A673 (cell line): ENCODE measurements around the gene IGSF22. TPM values are rescaled to one million over a fixed set of nuclear protein-coding genes. Genes with fewer than 3 reads are reported as not detected.
"Not testable (repeated sequence)": the region's sequence is repeated elsewhere in the genome, so short reads cannot be mapped to it uniquely, and the experiment has no call there.

Experiments
- BruUV-seq: library from RNA; stranded (reverse); fragments of 400-500 nt; replicated peaks from 2 replicates; lab custom pipeline; 2021; lab: Mats Ljungman, UMichigan
- CTCF ChIA-PET: fragments of 300-600 bp; sonication (Branson Sonifier 250); formaldehyde crosslinking; loops from one replicate; lab custom pipeline; 2022; ENCODE audit warnings: antibody characterized with exemption; lab: Charles Lee
- POLR2A ChIA-PET: fragments of 300-600 bp; sonication (Branson Sonifier 250); formaldehyde crosslinking; loops from one replicate; lab custom pipeline; 2022; ENCODE audit warnings: antibody characterized with exemption; ENCODE audit not compliant: low non-redundant PET; lab: Charles Lee
- DNase-seq: peaks from one replicate; pipeline ENCODE4 v3.0.0-alpha.2; 2015; ENCODE audit warnings: low spot score
- H3K27ac ChIP-seq: fragments of 200-600 bp; sonication (generic); 2 replicates; pipeline ENCODE4 v1.5.1; 2016; ENCODE audit warnings: mixed run types, low read depth, mild to moderate bottlenecking, mixed read lengths, antibody characterized with exemption, low read length; ENCODE audit not compliant: poor library complexity, severe bottlenecking
- H3K27me3 ChIP-seq: fragments of 200-600 bp; sonication (generic); replicated peaks from 2 replicates; pipeline ENCODE4 v1.6.1; 2017; ENCODE audit warnings: mixed run types, low read depth, mild to moderate bottlenecking, mixed read lengths, antibody characterized with exemption, low read length; ENCODE audit not compliant: insufficient read depth, poor library complexity
- H3K36me3 ChIP-seq: fragments of 200-600 bp; sonication (generic); 2 replicates; pipeline ENCODE4 v1.6.1; 2016; ENCODE audit warnings: mixed run types, mild to moderate bottlenecking, mixed read lengths, antibody characterized with exemption, low read length; ENCODE audit not compliant: insufficient read depth, poor library complexity, severe bottlenecking
- H3K4me1 ChIP-seq: fragments of 200-600 bp; sonication (generic); 2 replicates; pipeline ENCODE4 v1.6.1; 2017; ENCODE audit warnings: mixed run types, mild to moderate bottlenecking, mixed read lengths, antibody characterized with exemption, low read length; ENCODE audit not compliant: insufficient read depth, poor library complexity, severe bottlenecking
- H3K4me3 ChIP-seq: fragments of 200-600 bp; sonication (generic); 2 replicates; pipeline ENCODE4 v1.5.1; 2016; ENCODE audit warnings: low read depth, mixed run types, mild to moderate bottlenecking, mixed read lengths, low read length; ENCODE audit not compliant: poor library complexity, severe bottlenecking
- H3K9me3 ChIP-seq: fragments of 200-600 bp; sonication (generic); 2 replicates; pipeline ENCODE4 v1.6.1; 2016; ENCODE audit warnings: mixed run types, low read depth, mild to moderate bottlenecking, mixed read lengths, antibody characterized with exemption, low read length; ENCODE audit not compliant: poor library complexity, severe bottlenecking
- EZH2 ChIP-seq: fragments of 200-600 bp; sonication (generic); IDR thresholded peaks from 2 replicates; pipeline ENCODE4 v1.6.1; 2017; ENCODE audit warnings: borderline replicate concordance, low read depth, mild to moderate bottlenecking, mixed read lengths, antibody characterized with exemption, low read length; ENCODE audit not compliant: poor library complexity, severe bottlenecking
- intact Hi-C: fragments of 100-400 bp; cut with micrococcal nuclease; formaldehyde crosslinking; loops from one replicate; pipeline ENCODE4 v1.10.0; 2022; ENCODE audit not compliant: unreplicated experiment
- total RNA-seq: library from RNA; stranded (reverse); gene quantifications from 2 replicates; pipeline ENCODE4 v1.2.3, GENCODE V29; 2021
- TF ChIP-seq, protein P1 (sequence below): fragments of 300-800, 200-600 bp; sonication (generic); conservative IDR thresholded peaks from 2 replicates; pipeline ENCODE4 v1.5.1; 2017; ENCODE audit warnings: low read depth, mild to moderate bottlenecking, antibody characterized with exemption, low read length, moderate library complexity, mixed read lengths

IGSF22 gene
- total RNA-seq, 1 experiment from 2014 or later: not detected

DNA sequence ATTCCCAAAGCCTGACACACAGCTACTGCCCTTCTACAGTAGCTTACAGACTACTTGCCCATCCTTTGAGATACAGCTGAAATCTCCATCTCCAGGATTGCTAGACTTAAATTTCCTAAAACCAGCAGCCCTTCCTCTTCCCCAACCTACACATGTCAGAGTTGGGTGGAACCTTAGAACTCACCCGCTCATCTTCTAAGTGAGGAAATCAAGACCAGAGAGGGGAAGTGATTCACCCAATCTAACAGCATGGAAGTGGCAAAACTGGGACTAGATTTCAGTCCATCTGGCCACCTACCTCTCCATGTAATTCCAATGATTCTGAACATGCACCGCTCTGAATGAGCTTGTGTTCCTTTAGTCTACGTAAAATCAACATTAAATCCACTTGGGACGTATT, 28.4 kb downstream of the IGSF22 start:
- no peak overlapping the region for H3K27ac ChIP-seq
- no peaks in the 10 kb centered on the region for H3K36me3 ChIP-seq
- no peaks in the 10 kb centered on the region for H3K4me1 ChIP-seq
- no peaks in the 10 kb centered on the region for H3K27me3 ChIP-seq
- CTCF ChIA-PET: no interaction called here
- POLR2A ChIA-PET: no interaction called here
- intact Hi-C loops: no loop called here
- DNase-seq: no peak
- no peak overlapping the region for H3K4me3 ChIP-seq
- BruUV-seq: no TSS peak
- TF ChIP-seq, protein P1, sequence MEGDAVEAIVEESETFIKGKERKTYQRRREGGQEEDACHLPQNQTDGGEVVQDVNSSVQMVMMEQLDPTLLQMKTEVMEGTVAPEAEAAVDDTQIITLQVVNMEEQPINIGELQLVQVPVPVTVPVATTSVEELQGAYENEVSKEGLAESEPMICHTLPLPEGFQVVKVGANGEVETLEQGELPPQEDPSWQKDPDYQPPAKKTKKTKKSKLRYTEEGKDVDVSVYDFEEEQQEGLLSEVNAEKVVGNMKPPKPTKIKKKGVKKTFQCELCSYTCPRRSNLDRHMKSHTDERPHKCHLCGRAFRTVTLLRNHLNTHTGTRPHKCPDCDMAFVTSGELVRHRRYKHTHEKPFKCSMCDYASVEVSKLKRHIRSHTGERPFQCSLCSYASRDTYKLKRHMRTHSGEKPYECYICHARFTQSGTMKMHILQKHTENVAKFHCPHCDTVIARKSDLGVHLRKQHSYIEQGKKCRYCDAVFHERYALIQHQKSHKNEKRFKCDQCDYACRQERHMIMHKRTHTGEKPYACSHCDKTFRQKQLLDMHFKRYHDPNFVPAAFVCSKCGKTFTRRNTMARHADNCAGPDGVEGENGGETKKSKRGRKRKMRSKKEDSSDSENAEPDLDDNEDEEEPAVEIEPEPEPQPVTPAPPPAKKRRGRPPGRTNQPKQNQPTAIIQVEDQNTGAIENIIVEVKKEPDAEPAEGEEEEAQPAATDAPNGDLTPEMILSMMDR: no peak
- no peak for TF ChIP-seq EZH2
- no peaks in the 10 kb centered on the region for H3K9me3 ChIP-seq

DNA sequence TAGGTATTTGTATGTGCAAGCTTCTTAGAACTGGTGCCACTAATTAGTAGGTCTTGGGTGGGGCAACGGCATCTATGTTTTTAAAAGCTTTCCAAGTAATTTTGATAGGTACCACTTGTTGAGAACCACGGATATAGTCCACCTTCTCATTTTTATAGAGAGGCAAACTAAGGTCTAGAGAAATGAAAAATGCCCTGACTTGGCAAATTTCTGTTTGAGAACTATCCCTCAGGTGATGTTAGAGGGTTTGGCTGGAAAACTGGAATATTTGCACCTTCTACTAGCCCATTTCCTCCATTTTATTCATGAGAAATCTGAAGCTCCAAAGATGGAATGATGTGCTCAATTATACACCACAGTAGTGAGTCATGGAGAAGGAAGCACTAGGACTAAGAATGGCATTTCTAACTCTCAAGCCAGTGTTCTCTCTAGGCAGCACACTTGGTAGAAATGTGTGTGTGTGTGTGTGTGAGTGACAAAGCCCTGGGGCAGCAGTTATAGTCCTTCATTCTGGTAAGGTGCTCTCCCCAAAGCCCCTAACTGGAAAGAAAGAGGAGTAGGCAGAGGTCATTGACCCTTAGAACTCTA, 29.3 kb downstream of the IGSF22 start:
- Histone ChIP-seq H3K36me3 (no peaks in the 10 kb centered on the region), H3K27me3 (no peaks in the 10 kb centered on the region), H3K4me3 (no peak overlapping the region), H3K27ac (no peak overlapping the region), H3K4me1 (no peaks in the 10 kb centered on the region), H3K9me3 (no peaks in the 10 kb centered on the region)
- BruUV-seq: no TSS peak
- ChIA-PET CTCF (interaction anchor here (0.8 kb wide), 1 partner anchor 31 kb away, joined by 3 read pairs; no protein-coding TSS in a partner anchor), POLR2A (no interaction called here)
- DNase-seq: no peak
- TF ChIP-seq, protein P1: no peak
- TF ChIP-seq EZH2: no peak
- intact Hi-C loops: no loop called here

DNA sequence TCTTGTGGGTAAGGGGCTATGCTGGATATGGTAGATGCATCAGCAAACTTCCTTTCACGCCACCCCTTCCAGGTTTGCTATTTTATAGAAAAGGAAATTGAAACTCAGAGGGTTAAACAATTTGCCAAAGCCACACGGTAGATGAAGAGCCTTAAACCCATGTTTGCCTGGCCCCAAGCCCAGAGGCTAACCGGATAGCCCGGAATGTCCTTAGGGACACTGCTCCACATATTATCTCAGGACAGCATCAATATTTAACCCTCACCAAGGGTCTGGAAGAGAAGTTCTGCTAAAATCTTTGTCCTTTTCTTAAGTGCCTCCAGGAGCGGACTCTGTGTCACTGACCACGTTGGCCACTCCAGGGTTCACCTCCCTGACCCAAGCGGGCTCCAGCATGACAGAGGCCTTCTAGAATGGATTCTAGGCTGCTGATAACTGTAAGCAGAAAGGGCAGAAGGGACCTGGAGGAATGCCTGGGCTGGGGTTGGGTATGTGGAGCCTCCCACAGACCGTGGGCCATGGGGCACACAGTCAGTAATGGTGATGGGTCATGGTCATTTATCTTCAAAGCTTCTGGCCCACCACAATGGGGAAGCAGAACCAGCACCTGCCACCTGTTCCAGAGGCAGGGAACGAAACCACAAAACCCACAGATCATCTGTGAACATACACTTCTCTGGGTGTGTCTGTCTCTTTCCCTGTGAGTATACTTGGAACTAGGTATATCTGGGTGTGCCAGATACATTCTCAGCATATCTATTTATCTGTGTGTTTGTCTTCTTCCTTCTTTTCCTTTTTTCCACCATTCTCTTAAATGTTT, 32.8 kb downstream of the IGSF22 start:
- CTCF ChIA-PET: no interaction called here
- BruUV-seq: no TSS peak

DNA sequence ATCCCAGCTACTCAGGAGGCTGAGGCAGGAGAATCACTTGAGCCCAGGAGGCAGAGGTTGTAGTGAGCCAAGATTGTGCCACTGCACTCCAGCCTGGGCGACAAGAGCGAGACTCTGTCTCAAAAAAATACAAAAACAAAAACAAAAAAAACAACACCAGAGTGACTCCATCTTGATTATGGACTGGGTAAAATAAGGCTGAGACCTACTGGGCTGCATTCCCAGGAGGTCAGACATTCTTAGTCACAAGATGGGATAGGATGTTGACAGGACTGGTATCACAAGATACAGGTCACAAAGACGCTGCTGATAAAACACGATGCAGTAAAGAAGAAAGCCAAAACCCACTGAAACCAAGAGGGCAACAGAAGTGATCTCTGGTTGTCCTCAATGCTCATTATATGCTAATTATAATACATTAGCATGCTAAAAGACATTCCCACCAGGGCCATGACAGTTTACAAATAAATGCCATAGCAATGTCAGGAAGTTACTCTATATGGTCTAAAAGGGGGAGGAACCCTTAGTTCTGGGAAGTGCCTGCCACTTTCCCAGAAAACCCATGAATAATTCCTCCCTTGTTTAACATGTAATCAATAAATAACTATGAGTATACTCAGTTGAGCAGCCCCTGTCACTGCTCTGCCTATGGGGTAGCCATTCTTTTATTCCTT, 34.4 kb downstream of the IGSF22 start:
- H3K27me3 ChIP-seq, POLR2A ChIA-PET, H3K27ac ChIP-seq, DNase-seq, H3K4me3 ChIP-seq, intact Hi-C loops, CTCF ChIA-PET, H3K9me3 ChIP-seq, H3K36me3 ChIP-seq, H3K4me1 ChIP-seq, BruUV-seq: not testable (repeated sequence)

More for the DNA sequence above, 32.8 kb downstream of the IGSF22 start:
- no peak for DNase-seq
- POLR2A ChIA-PET: no interaction called here
- Histone ChIP-seq H3K4me1 (no peaks in the 10 kb centered on the region), H3K27me3 (no peaks in the 10 kb centered on the region), H3K4me3 (no peak overlapping the region), H3K27ac (no peak overlapping the region), H3K9me3 (no peaks in the 10 kb centered on the region), H3K36me3 (no peaks in the 10 kb centered on the region)
- TF ChIP-seq, protein P1: no peak
- TF ChIP-seq EZH2: no peak
- intact Hi-C loops: no loop called here
